Measurements from ENCODE around the gene LAMA2. TPM values are rescaled to one million over a fixed set of nuclear protein-coding genes. Genes with fewer than 3 reads are reported as not detected.

Gene LAMA2
- total and polyA plus RNA-seq, 2 donors from 2014 or later, result 2.2 to 20.8 TPM

GRCh38 chr6:129183681-129184301 is 300.9 kb downstream of the LAMA2 start:
- no peak for DNase-seq
- H3K36me3 ChIP-seq (ENCODE audit: control insufficient read depth in 2 of 3, insufficient read depth in 3 of 3, low read length in 3 of 3), result no peaks in the 10 kb centered on the region
- no peaks in the 10 kb centered on the region for H3K27me3 ChIP-seq (ENCODE audit: control insufficient read depth, insufficient read depth, low read length)
- intact Hi-C loops (cut with DNase I), result no loop called here
- TF ChIP-seq CTCF (IDR thresholded peaks at IDR 0.05; ENCODE audit: borderline replicate concordance, extremely low read depth, insufficient read depth), result no peak
- no peak for FAIRE-seq
- no peak overlapping the region for H3K27ac ChIP-seq (ENCODE audit: low read depth in 2 of 2, low read length in 2 of 2)
- no peak overlapping the region for H3K9ac ChIP-seq (ENCODE audit: low read length in 3 of 3)
- no peak overlapping the region for H3K4me3 ChIP-seq (ENCODE audit: low read length in 3 of 3)
- H3K4me1 ChIP-seq (ENCODE audit: control insufficient read depth in 2 of 3, insufficient read depth in 2 of 3, low read depth in 1 of 3, low read length in 3 of 3), result no peaks in the 10 kb centered on the region
- no peaks in the 10 kb centered on the region for H3K9me3 ChIP-seq (ENCODE audit: control insufficient read depth in 2 of 3, insufficient read depth in 1 of 3, low read length in 3 of 3)

- Histone ChIP-seq H3K27ac (ENCODE audit: low read depth in 2 of 2, low read length in 2 of 2) (no peak overlapping the region), H3K4me1 (ENCODE audit: control insufficient read depth in 2 of 3, insufficient read depth in 2 of 3, low read depth in 1 of 3, low read length in 3 of 3) (no peaks in the 10 kb centered on the region), H3K4me3 (ENCODE audit: low read length in 3 of 3) (no peak overlapping the region), H3K9ac (ENCODE audit: low read length in 3 of 3) (no peak overlapping the region), H3K27me3 (ENCODE audit: control insufficient read depth, insufficient read depth, low read length) (no peaks in the 10 kb centered on the region), H3K9me3 (ENCODE audit: control insufficient read depth in 2 of 3, insufficient read depth in 1 of 3, low read length in 3 of 3) (no peaks in the 10 kb centered on the region), H3K36me3 (ENCODE audit: control insufficient read depth in 2 of 3, insufficient read depth in 3 of 3, low read length in 3 of 3) (no peaks in the 10 kb centered on the region)
- intact Hi-C loops (cut with DNase I), result no loop called here
- no peak for FAIRE-seq
- DNase-seq, result no peak
- no peak for TF ChIP-seq CTCF (IDR thresholded peaks at IDR 0.05; ENCODE audit: borderline replicate concordance, extremely low read depth, insufficient read depth)
Observed at GRCh38 chr6:129184324-129184723, 301.4 kb downstream of the LAMA2 start.

- intact Hi-C loops (cut with DNase I), result no loop called here
- Histone ChIP-seq H3K9ac (ENCODE audit: low read length in 3 of 3) (no peak overlapping the region), H3K36me3 (ENCODE audit: control insufficient read depth in 2 of 3, insufficient read depth in 3 of 3, low read length in 3 of 3) (no peaks in the 10 kb centered on the region), H3K9me3 (ENCODE audit: control insufficient read depth in 2 of 3, insufficient read depth in 1 of 3, low read length in 3 of 3) (no peaks in the 10 kb centered on the region), H3K4me1 (ENCODE audit: control insufficient read depth in 2 of 3, insufficient read depth in 2 of 3, low read depth in 1 of 3, low read length in 3 of 3) (no peaks in the 10 kb centered on the region), H3K27me3 (ENCODE audit: control insufficient read depth, insufficient read depth, low read length) (no peaks in the 10 kb centered on the region), H3K27ac (ENCODE audit: low read depth in 2 of 2, low read length in 2 of 2) (no peak overlapping the region), H3K4me3 (ENCODE audit: low read length in 3 of 3) (no peak overlapping the region)
- no peak for DNase-seq
- no peak for FAIRE-seq
- no peak for TF ChIP-seq CTCF (IDR thresholded peaks at IDR 0.05; ENCODE audit: borderline replicate concordance, extremely low read depth, insufficient read depth)
Observed at GRCh38 chr6:129184808-129185366, 301.9 kb downstream of the LAMA2 start.

Measured in kidney (tissue), 14 donors.